HEK293T (cell line): Measurements from ENCODE around the gene TSNAX.

Experiments used
- CTCF ChIA-PET: fragments of 350-600 bp; formaldehyde crosslinking; extraction: SDS; loops from one replicate; lab custom pipeline; 2021; ENCODE audit warnings: antibody characterized with exemption, inconsistent platforms; lab: Yijun Ruan, JAX
- POLR2A ChIA-PET: fragments of 350-600 bp; formaldehyde crosslinking; extraction: SDS; loops from one replicate; lab custom pipeline; 2020; ENCODE audit warnings: antibody characterized with exemption, inconsistent platforms; lab: Yijun Ruan, JAX
- DNase-seq: peaks from one replicate; pipeline ENCODE4 v3.0.0; 2012; ENCODE audit warnings: mixed read lengths; ENCODE audit errors: extremely low spot score
- ARNT ChIP-seq: fragments of 450-650 bp; IDR thresholded peaks from 2 replicates; pipeline ENCODE4 v1.6.1; 2017; ENCODE audit warnings: mild to moderate bottlenecking
- BHLHE40 ChIP-seq: fragments of 450-650 bp; IDR thresholded peaks from 2 replicates; pipeline ENCODE4 v1.6.1; 2016; ENCODE audit warnings: mild to moderate bottlenecking, moderate library complexity, borderline replicate concordance
- CTBP1 ChIP-seq: fragments of 450-650 bp; IDR thresholded peaks from 2 replicates; pipeline ENCODE4 v1.6.1; 2016; ENCODE audit warnings: borderline replicate concordance
- ELF4 ChIP-seq: fragments of 450-650 bp; IDR thresholded peaks from 2 replicates; pipeline ENCODE4 v1.6.1; 2017; ENCODE audit warnings: antibody characterized with exemption
- FOXA1 ChIP-seq: fragments of 450-650 bp; IDR thresholded peaks from 2 replicates; pipeline ENCODE4 v1.6.1; 2016; ENCODE audit warnings: mild to moderate bottlenecking
- FOXK2 ChIP-seq: fragments of 450-650 bp; IDR thresholded peaks from 2 replicates; pipeline ENCODE4 v1.6.1; 2016; ENCODE audit warnings: mild to moderate bottlenecking
- FOXM1 ChIP-seq: fragments of 450-650 bp; IDR thresholded peaks from 2 replicates; pipeline ENCODE4 v1.6.1; 2017; ENCODE audit warnings: mild to moderate bottlenecking, borderline replicate concordance
- HDGF ChIP-seq: fragments of 450-650 bp; IDR thresholded peaks from 2 replicates; pipeline ENCODE4 v1.6.1; 2017; ENCODE audit warnings: antibody characterized with exemption, borderline replicate concordance
- L3MBTL2 ChIP-seq: fragments of 450-650 bp; conservative IDR thresholded peaks from 2 replicates; pipeline ENCODE4 v1.6.1; 2016; ENCODE audit warnings: mild to moderate bottlenecking
- LEF1 ChIP-seq: fragments of 450-650 bp; IDR thresholded peaks from 2 replicates; pipeline ENCODE4 v1.6.1; 2017; ENCODE audit warnings: mild to moderate bottlenecking, borderline replicate concordance
- NFRKB ChIP-seq: fragments of 450-650 bp; IDR thresholded peaks from 2 replicates; pipeline ENCODE4 v1.6.1; 2016; ENCODE audit warnings: mild to moderate bottlenecking, moderate library complexity
- SP1 ChIP-seq: fragments of 450-650 bp; IDR thresholded peaks from 2 replicates; pipeline ENCODE4 v1.6.1; 2017
- SUZ12 ChIP-seq: fragments of 450-650 bp; IDR thresholded peaks from 2 replicates; pipeline ENCODE4 v1.6.1; 2016; ENCODE audit warnings: mild to moderate bottlenecking
- TARDBP ChIP-seq: fragments of 450-650 bp; IDR thresholded peaks from 2 replicates; pipeline ENCODE4 v1.6.1; 2016
- ZNF384 ChIP-seq: fragments of 450-650 bp; IDR thresholded peaks from 2 replicates; pipeline ENCODE4 v1.6.1; 2016
- TF ChIP-seq, protein P1 (sequence below): fragments of 450-650 bp; IDR thresholded peaks from 2 replicates; pipeline ENCODE4 v1.6.1; 2016

Gene TSNAX

DNA sequence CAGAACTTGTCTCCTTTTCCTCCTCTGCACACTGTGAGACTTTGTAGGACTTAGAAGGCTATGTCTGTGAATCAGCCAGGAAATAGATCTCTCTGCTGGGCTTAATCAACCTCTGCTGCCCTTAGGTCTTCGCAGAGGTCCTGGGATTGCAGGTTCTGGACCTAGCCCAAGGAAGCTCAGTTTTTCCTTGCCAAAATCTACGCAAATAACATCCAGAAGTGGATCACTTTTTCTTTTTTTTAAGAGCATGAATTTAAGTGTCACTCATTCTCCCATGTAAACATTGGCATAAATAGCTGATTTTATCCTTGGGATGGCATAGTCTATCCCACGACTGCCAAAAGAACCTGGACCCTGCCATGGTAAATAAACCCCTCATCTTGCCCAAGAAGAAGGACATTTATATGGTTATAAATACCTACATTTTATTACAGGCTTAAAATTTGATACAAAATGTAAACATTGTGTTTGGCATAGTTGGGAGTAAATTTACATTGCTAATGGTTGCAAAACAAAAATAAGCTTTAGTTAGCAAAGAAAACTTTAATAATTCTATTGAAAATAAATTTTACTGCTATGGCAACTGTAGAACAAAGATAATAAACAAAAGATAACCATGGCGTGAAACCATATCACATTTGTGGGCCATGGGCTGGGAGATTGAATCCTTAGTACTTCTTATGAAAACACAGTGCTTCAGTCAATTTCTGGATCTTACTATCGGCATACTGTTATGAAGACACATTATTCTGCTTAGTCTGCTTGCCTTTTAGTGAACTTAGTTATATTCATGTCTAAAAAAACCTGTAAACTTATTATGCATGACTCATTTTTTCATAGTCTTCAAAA lies 73.6 kb downstream of the TSNAX start:
- CTCF ChIA-PET: interaction anchor here (0.5 to 1.2 kb wide), 9 partner anchors 11 to 806 kb away, joined by 3 to 9 read pairs (median 3); no protein-coding TSS in a partner anchor
- DNase-seq: no peak
- POLR2A ChIA-PET: interaction anchor here (1.2 to 3.4 kb wide), 4 partner anchors 11 to 361 kb away, joined by 3 to 15 read pairs (median 4); partner anchors contain the start of genes EXOC8 and SPRTN
- no peak for TF ChIP-seq FOXM1
- TF ChIP-seq LEF1: peak; percentile 42; the same call in 1 of the 2 replicates
- no peak for TF ChIP-seq SP1
- TF ChIP-seq FOXK2: peak; percentile 15; the same call in 1 of the 2 replicates
- TF ChIP-seq ARNT: no peak
- TF ChIP-seq NFRKB: no peak
- TF ChIP-seq FOXA1: peak; percentile 72
- TF ChIP-seq ELF4: no peak
- peak; percentile 69 for TF ChIP-seq CTBP1
- TF ChIP-seq, protein P1, sequence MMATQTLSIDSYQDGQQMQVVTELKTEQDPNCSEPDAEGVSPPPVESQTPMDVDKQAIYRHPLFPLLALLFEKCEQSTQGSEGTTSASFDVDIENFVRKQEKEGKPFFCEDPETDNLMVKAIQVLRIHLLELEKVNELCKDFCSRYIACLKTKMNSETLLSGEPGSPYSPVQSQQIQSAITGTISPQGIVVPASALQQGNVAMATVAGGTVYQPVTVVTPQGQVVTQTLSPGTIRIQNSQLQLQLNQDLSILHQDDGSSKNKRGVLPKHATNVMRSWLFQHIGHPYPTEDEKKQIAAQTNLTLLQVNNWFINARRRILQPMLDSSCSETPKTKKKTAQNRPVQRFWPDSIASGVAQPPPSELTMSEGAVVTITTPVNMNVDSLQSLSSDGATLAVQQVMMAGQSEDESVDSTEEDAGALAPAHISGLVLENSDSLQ: peak; percentile 76
- no peak for TF ChIP-seq ZNF384
- TF ChIP-seq SUZ12: no peak

DNA sequence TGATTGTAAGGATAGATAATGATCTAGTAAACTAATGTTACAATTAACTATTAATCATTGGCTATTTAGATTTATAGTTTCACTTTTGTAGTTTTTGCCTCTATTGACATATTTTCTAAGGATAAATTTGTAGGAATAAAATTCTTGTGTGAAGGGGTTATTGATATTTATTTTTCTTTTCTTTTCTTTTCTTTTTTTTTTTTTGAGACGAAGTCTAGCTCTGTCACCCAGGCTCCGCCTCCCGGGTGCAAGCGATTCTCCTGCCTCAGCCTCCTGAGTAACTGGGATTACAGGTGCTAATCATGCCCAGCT lies 74.2 kb downstream of the TSNAX start:
- DNase-seq: no peak
- POLR2A ChIA-PET: interaction anchor here (1.2 to 3.4 kb wide), 2 partner anchors 139 to 264 kb away, joined by 3 to 15 read pairs; partner anchors contain the start of genes EXOC8 and SPRTN
- CTCF ChIA-PET: interaction anchor here (0.7 to 1.2 kb wide), 3 partner anchors 31 to 324 kb away, joined by 3 to 9 read pairs (median 6); no protein-coding TSS in a partner anchor
- no peak for TF ChIP-seq HDGF
- TF ChIP-seq ZNF384: peak; percentile 79
- TF ChIP-seq, protein P1: peak; percentile 12; the same call in 1 of the 2 replicates
- TF ChIP-seq FOXM1: no peak
- TF ChIP-seq LEF1: no peak
- TF ChIP-seq SUZ12: no peak

DNA sequence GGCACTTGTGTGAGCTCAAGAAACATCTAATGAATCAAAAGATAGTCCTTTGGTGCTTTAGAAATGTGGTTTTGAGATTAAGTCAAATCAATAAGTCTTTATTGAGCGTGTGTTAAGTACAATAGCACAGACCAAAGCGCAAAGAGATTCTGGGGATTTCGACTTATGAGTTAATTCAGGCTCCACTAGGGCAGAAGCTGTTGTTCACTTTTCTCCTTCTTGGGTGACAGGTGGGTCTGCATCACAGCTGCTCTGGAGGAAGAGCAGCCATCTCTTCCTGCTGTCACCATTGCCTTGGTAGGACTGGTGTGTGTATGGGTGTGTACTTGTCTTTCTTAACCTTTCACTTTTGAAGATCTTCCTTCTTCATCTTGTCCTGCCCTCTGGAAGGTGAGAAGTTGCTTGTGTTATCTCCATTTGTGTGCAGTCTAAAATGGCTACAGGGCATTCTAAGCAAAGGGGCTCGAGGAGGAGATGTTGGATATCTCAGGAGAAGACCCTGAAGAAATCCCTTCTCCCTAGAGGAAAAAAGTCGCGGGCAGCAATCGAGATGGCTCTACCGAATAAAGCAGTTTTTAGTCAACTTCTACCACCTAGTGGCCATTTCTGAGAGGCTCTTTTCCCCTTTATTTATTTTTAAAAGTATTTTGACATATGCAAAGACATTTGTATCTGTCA lies 75.3 kb downstream of the TSNAX start:
- ChIA-PET POLR2A (interaction anchor here (1.0 kb wide), 1 partner anchor 266 kb away, joined by 3 read pairs; the partner anchor contains the start of genes EXOC8 and SPRTN), CTCF (interaction anchor here (0.6 to 1.2 kb wide), 7 partner anchors 30 to 516 kb away, joined by 3 to 10 read pairs (median 3); partner anchors contain the start of genes EXOC8 and SPRTN)
- TF ChIP-seq SP1 (no peak), ZNF384 (peak; percentile 98), TARDBP (no peak), L3MBTL2 (no peak), BHLHE40 (no peak), FOXA1 (no peak), HDGF (no peak), ARNT (no peak), LEF1 (no peak), ELF4 (no peak), FOXK2 (no peak), SUZ12 (no peak), FOXM1 (peak; percentile 92), NFRKB (no peak), CTBP1 (peak; percentile 75)
- TF ChIP-seq, protein P1: no peak
- DNase-seq: peak; percentile 76

DNA sequence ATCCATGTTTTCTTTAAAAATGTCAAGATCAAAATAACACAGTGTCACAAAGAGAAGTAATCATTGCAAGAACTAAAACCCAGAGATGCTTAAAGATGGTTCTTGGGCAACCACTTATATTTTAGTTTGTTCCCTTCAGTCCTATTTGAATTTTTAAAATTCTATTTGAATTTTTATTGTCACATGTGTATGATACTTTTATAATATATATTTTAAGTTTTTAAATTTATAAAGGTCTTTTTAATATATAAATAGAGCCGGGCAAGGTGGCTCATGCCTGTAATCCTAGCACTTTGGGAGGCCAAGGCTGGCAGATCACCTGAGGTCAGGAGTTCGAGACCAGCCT lies 75.8 kb downstream of the TSNAX start:
- POLR2A ChIA-PET: interaction anchor here (1.0 kb wide), 1 partner anchor 266 kb away, joined by 3 read pairs; the partner anchor contains the start of genes EXOC8 and SPRTN
- CTCF ChIA-PET: interaction anchor here (0.6 kb wide), 1 partner anchor 86 kb away, joined by 3 read pairs; no protein-coding TSS in a partner anchor
- TF ChIP-seq, protein P1: peak; percentile 95
- no peak for TF ChIP-seq L3MBTL2
- DNase-seq: no peak
